Fibroblast of mammary gland (primary cell): ENCODE data around the gene GNA14.

Source experiments
- DNase-seq: peaks from one replicate; pipeline ENCODE4 v3.0.0-alpha.2; 2010; ENCODE audit warnings: low read depth
- H3K4me3 ChIP-seq: 2 replicates; pipeline ENCODE4 v1.5.1; 2011; ENCODE audit warnings: low read depth, mild to moderate bottlenecking, low read length, moderate library complexity; ENCODE audit not compliant: control insufficient read depth
- TF ChIP-seq, protein P1 (sequence below): conservative IDR thresholded peaks from 2 replicates; pipeline ENCODE4 v1.5.1; 2011; ENCODE audit warnings: low read depth, low read length, inconsistent platforms; ENCODE audit not compliant: control insufficient read depth, insufficient read depth

Gene GNA14

DNA sequence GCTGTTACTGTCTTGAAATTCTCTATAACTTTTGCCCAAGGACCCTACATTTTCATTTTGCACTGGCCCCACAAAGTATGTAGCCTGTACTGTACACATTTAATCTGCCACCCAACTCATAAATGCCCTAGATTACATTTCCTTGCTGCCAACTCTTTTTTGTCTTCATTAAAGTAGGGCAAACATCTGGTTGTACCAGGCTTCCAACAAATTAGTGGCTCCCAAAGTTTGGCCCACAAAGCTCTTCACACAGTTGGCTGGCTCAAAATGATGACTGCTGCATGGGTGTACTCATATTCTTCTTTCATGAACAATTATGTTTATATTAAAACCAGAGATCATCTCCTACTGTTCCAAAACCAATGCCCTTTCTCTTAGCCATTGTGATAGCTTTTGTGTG lies 45.3 kb downstream of the GNA14 start:
- DNase-seq: no peak
- TF ChIP-seq, protein P1, sequence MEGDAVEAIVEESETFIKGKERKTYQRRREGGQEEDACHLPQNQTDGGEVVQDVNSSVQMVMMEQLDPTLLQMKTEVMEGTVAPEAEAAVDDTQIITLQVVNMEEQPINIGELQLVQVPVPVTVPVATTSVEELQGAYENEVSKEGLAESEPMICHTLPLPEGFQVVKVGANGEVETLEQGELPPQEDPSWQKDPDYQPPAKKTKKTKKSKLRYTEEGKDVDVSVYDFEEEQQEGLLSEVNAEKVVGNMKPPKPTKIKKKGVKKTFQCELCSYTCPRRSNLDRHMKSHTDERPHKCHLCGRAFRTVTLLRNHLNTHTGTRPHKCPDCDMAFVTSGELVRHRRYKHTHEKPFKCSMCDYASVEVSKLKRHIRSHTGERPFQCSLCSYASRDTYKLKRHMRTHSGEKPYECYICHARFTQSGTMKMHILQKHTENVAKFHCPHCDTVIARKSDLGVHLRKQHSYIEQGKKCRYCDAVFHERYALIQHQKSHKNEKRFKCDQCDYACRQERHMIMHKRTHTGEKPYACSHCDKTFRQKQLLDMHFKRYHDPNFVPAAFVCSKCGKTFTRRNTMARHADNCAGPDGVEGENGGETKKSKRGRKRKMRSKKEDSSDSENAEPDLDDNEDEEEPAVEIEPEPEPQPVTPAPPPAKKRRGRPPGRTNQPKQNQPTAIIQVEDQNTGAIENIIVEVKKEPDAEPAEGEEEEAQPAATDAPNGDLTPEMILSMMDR: no peak
- H3K4me3 ChIP-seq: no peak overlapping the region

DNA sequence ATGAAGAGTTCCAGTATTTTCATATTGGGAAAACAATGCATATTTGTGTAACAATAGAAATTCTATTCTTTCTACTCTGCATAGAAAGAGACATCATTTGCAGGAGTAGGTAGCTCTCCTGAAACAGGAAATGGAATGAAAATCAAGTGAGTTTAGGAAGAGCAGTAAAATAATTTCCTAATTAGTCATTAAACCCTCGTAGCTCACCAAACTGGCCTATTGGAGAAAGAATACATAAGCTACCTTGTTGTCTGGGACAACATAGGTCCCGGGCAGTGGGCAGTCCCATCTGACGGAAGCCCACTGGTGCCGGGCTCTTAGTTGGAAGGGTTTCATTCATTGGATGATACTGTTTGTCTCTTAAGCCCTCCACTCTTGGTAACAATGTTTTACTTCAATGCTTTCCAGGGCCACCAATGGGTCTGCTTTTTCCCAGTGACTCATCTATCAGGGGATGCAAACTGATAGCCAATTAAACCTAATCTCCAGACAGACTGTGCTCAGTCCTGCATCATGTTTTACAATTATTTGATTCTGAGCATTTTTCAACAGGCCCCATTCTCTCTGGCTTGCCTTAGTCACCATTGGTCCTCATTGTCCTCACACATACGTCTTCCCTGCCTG lies 46.5 kb downstream of the GNA14 start:
- TF ChIP-seq, protein P1: no peak
- DNase-seq: no peak
- no peak overlapping the region for H3K4me3 ChIP-seq

DNA sequence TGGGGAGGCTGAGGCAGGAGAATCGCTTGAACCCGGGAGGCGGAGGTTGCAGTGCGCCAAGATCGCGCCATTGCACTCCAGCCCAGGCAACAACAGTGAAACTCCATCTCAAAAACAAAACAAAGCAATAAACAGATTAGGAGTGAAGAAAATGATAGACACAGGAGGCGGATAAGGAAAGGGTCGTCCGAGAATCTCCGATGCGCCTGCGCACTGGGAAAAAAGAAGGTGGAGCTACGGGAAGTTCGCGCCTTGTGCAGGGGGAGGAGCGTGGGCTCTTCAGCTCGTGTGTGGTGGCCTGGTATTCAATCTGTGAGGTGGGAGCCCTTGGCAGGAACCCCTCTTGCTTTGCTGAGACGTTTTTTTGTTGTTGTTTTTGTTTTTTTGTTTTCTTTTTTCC lies 47.3 kb downstream of the GNA14 start:
- DNase-seq: no peak
- H3K4me3 ChIP-seq: no peak overlapping the region
- TF ChIP-seq, protein P1: no peak

DNA sequence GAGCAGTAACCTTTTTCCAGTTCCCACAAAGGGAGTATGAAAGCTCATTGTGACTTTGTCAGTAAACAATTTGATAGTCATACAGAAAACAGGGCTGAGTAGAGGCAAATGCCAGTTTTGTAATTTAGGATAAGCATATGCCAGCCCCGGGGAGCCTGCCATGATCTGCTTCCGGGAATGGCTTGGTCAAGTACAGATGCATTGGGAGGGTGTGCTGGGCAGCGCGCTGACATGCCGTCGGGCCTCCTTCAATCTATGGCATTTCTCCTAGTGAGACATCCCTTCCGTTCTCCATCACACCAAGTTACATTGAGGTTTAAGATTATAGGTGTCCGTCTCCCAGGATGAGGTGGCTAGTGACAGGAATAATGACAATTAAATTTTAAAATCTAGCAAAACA lies 48.6 kb downstream of the GNA14 start:
- DNase-seq: no peak
- H3K4me3 ChIP-seq: no peak overlapping the region
- TF ChIP-seq, protein P1: no peak

DNA sequence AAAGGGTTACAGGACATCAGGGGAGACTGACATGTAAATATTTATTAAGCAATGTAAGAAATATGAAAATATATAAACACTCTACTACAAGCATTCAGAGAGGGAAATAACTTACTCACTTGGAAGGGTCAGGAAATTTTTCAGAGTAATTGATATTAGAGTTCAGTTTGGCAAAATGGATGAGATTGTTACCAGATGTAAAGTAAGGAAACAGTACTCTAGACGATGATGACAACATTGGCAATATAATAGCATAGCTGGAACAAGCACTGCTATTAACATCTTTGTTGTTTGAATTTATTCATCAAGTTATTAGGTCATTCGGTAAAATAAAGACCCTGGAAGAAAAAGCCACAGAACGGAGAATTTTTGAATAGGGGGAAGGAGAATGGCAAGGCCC lies 49.1 kb downstream of the GNA14 start:
- no peak overlapping the region for H3K4me3 ChIP-seq
- TF ChIP-seq, protein P1: no peak
- DNase-seq: peak; percentile 17

DNA sequence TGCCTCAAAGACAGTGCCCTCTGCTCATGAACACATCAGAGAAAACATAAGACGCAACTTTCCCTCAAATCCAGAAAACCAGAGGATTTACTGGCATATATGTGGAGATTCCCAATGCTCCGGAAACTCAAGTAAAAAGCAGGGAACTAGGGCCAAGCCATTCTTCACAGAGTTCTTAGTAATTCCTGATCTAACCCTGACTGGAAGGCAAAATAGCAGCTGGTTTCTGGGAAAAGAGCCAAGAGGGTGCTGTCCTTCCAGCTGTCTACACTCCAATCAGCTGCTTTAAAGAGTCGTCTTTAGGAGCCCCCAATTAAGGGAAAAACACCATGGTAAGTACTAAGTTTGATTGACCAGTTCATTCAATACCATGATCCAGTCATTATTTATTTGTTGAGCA lies 49.6 kb downstream of the GNA14 start:
- TF ChIP-seq, protein P1: no peak
- peak; percentile 73 for DNase-seq
- no peak overlapping the region for H3K4me3 ChIP-seq

DNA sequence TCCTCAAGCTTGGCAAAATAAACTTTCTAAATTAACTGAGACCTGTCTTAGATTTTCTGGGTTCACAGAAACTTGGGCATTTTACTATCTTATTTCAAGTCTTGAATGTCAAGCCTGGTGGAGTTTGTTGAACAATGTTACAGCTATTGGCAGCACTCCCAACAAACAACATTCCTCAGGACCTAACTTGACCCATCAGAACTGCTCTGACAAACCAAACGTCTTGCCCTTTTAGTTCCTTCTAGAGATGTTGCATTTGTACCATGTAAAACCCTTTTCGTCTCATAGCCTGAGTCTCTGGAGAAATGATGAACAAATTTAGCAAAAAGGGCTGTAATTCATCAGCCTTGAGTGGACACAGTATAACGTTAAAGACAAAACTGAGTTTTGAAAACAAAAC lies 51.1 kb downstream of the GNA14 start:
- TF ChIP-seq, protein P1: no peak

More for the DNA sequence above, 51.1 kb downstream of the GNA14 start:
- DNase-seq: peak; percentile 14
- H3K4me3 ChIP-seq: no peak overlapping the region
